Gastroesophageal sphincter (tissue), 4 donors: ENCODE data around the gene CCL28. TPM values are rescaled to one million over a fixed set of nuclear protein-coding genes. Genes with fewer than 3 reads are reported as not detected.
A peak's percentile ranks its signal among the peaks of the same experiment; 100 is the strongest.
"Not testable (repeated sequence)": the region's sequence is repeated elsewhere in the genome, so short reads cannot be mapped to it uniquely, and the experiment has no call there.

ENCODE experiments used
- ATAC-seq: fragments of 150-250 bp; one replicate; pipeline ENCODE4 v1.9.1; 2016; ENCODE audit warnings: mild to moderate bottlenecking, moderate library complexity
- H3K27ac ChIP-seq, 4 donors: fragments of 200-600 bp; sonication (generic) in 3 of 4; 1 replicate in 3 of 4; 2 replicates in 1 of 4; pipeline ENCODE4 v1.5.1; 2016 to 2019
- H3K27me3 ChIP-seq: fragments of 200-600 bp; sonication (generic); one replicate; pipeline ENCODE4 v1.5.1; 2019
- H3K36me3 ChIP-seq, 2 donors: fragments of 200-600 bp; sonication (generic); one replicate each; pipeline ENCODE4 v1.5.1; 2019; ENCODE audit warnings: control low read depth in 1 of 2
- H3K4me1 ChIP-seq, 3 donors: fragments of 200-600 bp; sonication (generic); 1 replicate in 2 of 3; 2 replicates in 1 of 3; pipeline ENCODE4 v1.5.1; 2016 to 2019; ENCODE audit warnings: control low read depth in 2 of 3
- H3K4me3 ChIP-seq, 2 donors: fragments of 200-600 bp; sonication (generic); one replicate each; pipeline ENCODE4 v1.5.1; 2019; ENCODE audit warnings: mild to moderate bottlenecking in 1 of 2, moderate library complexity in 1 of 2
- H3K9me3 ChIP-seq, 3 donors: fragments of 200-600 bp; sonication (generic); one replicate each; pipeline ENCODE4 v1.5.1; 2017 to 2019; ENCODE audit warnings: control low read depth in 2 of 3
- EP300 ChIP-seq: sonication (generic); formaldehyde crosslinking; IDR thresholded peaks from one replicate; pipeline ENCODE4 v1.6.1; 2017; ENCODE audit warnings: antibody characterized with exemption, mild to moderate bottlenecking
- POLR2A ChIP-seq, 2 donors: fragments of 450-650 bp; IDR thresholded peaks; one replicate each; pipeline ENCODE4 v1.6.1; 2017; ENCODE audit warnings: antibody characterized with exemption in 2 of 2, mild to moderate bottlenecking in 2 of 2, moderate library complexity in 1 of 2
- POLR2AphosphoS5 ChIP-seq: sonication (generic); formaldehyde crosslinking; IDR thresholded peaks from one replicate; pipeline ENCODE4 v1.6.1; 2017; ENCODE audit warnings: antibody characterized with exemption
- WGBS, 2 donors: methylation state at CpG; one replicate each; pipeline ENCODE4 v1.1.5; 2018; ENCODE audit warnings: low coverage in 1 of 2; 5-methylcytosine and 5-hydroxymethylcytosine counted together
- total RNA-seq, 4 donors: library from RNA; depleted of rRNA; stranded (reverse); fragments of >200 nt; gene quantifications; one replicate each; pipeline ENCODE4 v1.1.0, GENCODE V29; 2016
- TF ChIP-seq, protein P1 (sequence below), 4 experiments: fragments of 200-600 bp in 2 of 4; fragments of 450-650 bp in 2 of 4; sonication (generic) in 1 of 4; IDR thresholded peaks; one replicate each; pipeline ENCODE4 v1.5.1; 2017 to 2019; ENCODE audit warnings: antibody characterized with exemption in 4 of 4, mild to moderate bottlenecking in 2 of 4, moderate library complexity in 2 of 4

Gene CCL28
- total RNA-seq, 4 donors from 2014 or later = 2.6 to 8.6 (median 3.3) TPM

- Histone ChIP-seq H3K36me3 (no peaks in the 10 kb centered on the region), H3K27ac (peak overlapping the region in 3 of 4 donors; percentile 16 to 30 (median 22)), H3K4me3 (no peak overlapping the region), H3K9me3 (no peaks in the 10 kb centered on the region), H3K27me3 (no peaks in the 10 kb centered on the region), H3K4me1 (peaks cover 0 to 17% (median 7%) of the 10 kb centered on the region in 3 donors)
- peak; percentile 86 for ATAC-seq
- TF ChIP-seq, protein P1, sequence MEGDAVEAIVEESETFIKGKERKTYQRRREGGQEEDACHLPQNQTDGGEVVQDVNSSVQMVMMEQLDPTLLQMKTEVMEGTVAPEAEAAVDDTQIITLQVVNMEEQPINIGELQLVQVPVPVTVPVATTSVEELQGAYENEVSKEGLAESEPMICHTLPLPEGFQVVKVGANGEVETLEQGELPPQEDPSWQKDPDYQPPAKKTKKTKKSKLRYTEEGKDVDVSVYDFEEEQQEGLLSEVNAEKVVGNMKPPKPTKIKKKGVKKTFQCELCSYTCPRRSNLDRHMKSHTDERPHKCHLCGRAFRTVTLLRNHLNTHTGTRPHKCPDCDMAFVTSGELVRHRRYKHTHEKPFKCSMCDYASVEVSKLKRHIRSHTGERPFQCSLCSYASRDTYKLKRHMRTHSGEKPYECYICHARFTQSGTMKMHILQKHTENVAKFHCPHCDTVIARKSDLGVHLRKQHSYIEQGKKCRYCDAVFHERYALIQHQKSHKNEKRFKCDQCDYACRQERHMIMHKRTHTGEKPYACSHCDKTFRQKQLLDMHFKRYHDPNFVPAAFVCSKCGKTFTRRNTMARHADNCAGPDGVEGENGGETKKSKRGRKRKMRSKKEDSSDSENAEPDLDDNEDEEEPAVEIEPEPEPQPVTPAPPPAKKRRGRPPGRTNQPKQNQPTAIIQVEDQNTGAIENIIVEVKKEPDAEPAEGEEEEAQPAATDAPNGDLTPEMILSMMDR (IDR thresholded peaks at IDR 0.05) = no peak
- TF ChIP-seq POLR2A (IDR thresholded peaks at IDR 0.05) (no peak), POLR2AphosphoS5 (peak; percentile 27), EP300 (no peak)
- WGBS, 2 donors = 48 to 60% methylated on average over 3 of the region's 3 CpGs
Observed at GRCh38 chr5:43432486-43433375, 20.5 kb upstream of the CCL28 start.

DNA sequence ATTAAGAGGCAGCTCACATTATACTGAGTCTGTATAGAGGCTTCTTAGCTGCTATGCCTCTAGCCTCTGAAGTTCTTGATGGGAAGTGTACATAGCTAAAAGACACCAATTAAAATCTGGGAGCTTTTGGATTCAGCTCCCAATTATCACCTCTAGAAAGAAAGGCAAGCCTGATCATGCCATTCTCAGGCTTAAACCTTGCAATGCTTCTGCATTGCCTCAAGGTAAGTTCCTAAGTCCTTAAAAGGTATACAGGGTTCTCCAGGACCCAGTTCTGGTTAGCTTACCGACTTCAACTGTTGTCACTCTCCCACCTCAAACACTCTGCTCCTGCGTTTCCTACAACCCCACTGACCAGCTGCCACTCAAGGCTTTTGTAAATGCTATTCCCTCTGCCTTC is 17.5 kb upstream of the CCL28 start:
- Histone ChIP-seq H3K4me1 (peaks cover 0 to 17% (median 7%) of the 10 kb centered on the region in 3 donors), H3K27ac (no peak overlapping the region), H3K4me3 (no peak overlapping the region), H3K27me3 (no peaks in the 10 kb centered on the region), H3K9me3 (no peaks in the 10 kb centered on the region), H3K36me3 (no peaks in the 10 kb centered on the region)
- no peak for ATAC-seq
- TF ChIP-seq POLR2A (IDR thresholded peaks at IDR 0.05) (no peak), EP300 (no peak), POLR2AphosphoS5 (no peak)
- TF ChIP-seq, protein P1 (IDR thresholded peaks at IDR 0.05) = no peak
- whole genome bisulfite sequencing, 2 donors = 79 to 100% methylated on average over 1 to 2 of the region's 2 CpGs

- Histone ChIP-seq H3K27ac (no peak overlapping the region), H3K9me3 (no peaks in the 10 kb centered on the region), H3K4me1 (peaks cover 0 to 17% (median 7%) of the 10 kb centered on the region in 3 donors), H3K27me3 (no peaks in the 10 kb centered on the region), H3K36me3 (no peaks in the 10 kb centered on the region), H3K4me3 (no peak overlapping the region)
- 92 to 100% methylated on average over 3 to 6 of the region's 7 CpGs for WGBS, 2 donors
- TF ChIP-seq POLR2AphosphoS5 (no peak), EP300 (no peak), POLR2A (IDR thresholded peaks at IDR 0.05) (no peak)
- TF ChIP-seq, protein P1 (IDR thresholded peaks at IDR 0.05) = no peak
- ATAC-seq = no peak
Observed at GRCh38 chr5:43429016-43429415, 16.8 kb upstream of the CCL28 start.

DNA sequence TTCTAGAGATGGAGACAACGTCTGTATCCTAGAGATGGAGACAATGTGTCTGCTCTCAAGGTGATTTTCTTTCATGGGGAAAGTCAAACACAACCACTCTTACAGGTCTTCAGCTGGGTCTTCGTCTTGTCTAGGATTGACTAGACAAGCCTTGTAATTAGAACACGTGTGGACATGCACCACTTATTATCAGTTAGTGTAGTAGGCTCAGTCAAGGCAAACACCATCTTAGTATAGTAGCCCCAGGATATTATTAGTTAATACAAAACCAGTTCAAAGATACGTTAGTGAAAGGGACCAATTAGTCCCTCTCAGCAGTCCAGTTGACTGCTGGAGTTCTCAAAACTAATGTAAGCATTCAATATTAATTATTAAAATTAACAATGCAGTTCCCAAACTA is 15.1 kb upstream of the CCL28 start:
- 77 to 86% methylated on average over 4 of the region's 4 CpGs for WGBS, 2 donors
- Histone ChIP-seq H3K4me1 (peaks cover 0 to 6% (median under 1%) of the 10 kb centered on the region in 3 donors), H3K9me3 (no peaks in the 10 kb centered on the region), H3K27ac (no peak overlapping the region), H3K4me3 (no peak overlapping the region), H3K27me3 (no peaks in the 10 kb centered on the region), H3K36me3 (no peaks in the 10 kb centered on the region)
- TF ChIP-seq EP300 (no peak), POLR2AphosphoS5 (no peak), POLR2A (IDR thresholded peaks at IDR 0.05) (no peak)
- TF ChIP-seq, protein P1 (IDR thresholded peaks at IDR 0.05) = no peak
- no peak for ATAC-seq

GRCh38 chr5:43425983-43426382 is 13.8 kb upstream of the CCL28 start:
- Histone ChIP-seq H3K4me3 (no peak overlapping the region), H3K9me3 (no peaks in the 10 kb centered on the region), H3K27me3 (no peaks in the 10 kb centered on the region), H3K4me1 (peaks cover 0 to 16% (median 0%) of the 10 kb centered on the region in 3 donors), H3K27ac (peak overlapping the region in 1 of 4 donors; percentile 4), H3K36me3 (no peaks in the 10 kb centered on the region)
- TF ChIP-seq POLR2A (IDR thresholded peaks at IDR 0.05) = no peak
- TF ChIP-seq, protein P1 (IDR thresholded peaks at IDR 0.05) = no peak
- no peak for TF ChIP-seq EP300
- no peak for TF ChIP-seq POLR2AphosphoS5
- 20 to 39% methylated on average over 1 to 2 of the region's 2 CpGs for WGBS, 2 donors
- ATAC-seq = no peak

DNA sequence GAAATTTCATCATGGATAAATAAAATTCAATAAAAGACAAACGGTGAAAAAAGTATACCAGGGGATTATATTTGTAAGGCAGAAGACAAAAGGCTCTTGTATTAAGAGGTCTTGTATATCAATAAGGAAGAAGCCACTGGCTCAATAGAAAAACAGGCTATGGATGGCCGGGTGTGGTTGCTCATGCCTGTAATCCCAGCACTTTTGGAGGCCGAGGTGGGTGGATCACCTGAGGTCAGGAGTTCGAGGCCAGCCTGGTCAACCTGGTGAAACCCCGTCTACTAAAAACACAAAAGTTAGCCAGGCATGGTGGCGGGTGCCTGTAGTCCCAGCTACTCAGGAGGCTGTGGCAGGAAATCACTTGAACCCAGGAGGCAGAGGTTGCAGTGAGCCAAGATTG is 10.9 kb upstream of the CCL28 start:
- not testable (repeated sequence) for H3K27ac ChIP-seq

More for the DNA sequence above, 10.9 kb upstream of the CCL28 start:
- H3K4me3 ChIP-seq, H3K27me3 ChIP-seq, H3K9me3 ChIP-seq, ATAC-seq, H3K36me3 ChIP-seq: not testable (repeated sequence)
- H3K4me1 ChIP-seq = peaks cover 0 to 16% (median 0%) of the 10 kb centered on the region in 3 donors
- 78 to 90% methylated on average over 3 to 6 of the region's 6 CpGs for WGBS, 2 donors
